Right lobe of liver (tissue), 4 donors: ENCODE measurements around the gene EPS8L2.

Experiments
- POLR2A ChIP-seq: fragments of 450-650 bp; IDR thresholded peaks from one replicate; pipeline ENCODE4 v1.6.1; 2017; ENCODE audit warnings: antibody characterized with exemption, mild to moderate bottlenecking
- TF ChIP-seq, protein P1 (sequence below), 4 donors: fragments of 200-600 bp in 3 of 4; fragments of 450-650 bp in 1 of 4; IDR thresholded peaks; one replicate each; pipeline versions ENCODE4 v1.5.1 to v1.8.0; 2016 to 2022; ENCODE audit warnings: antibody characterized with exemption in 4 of 4, mild to moderate bottlenecking in 2 of 4
- donor health status: DM: no; HTN: no; CAD: no.
- donor health status: DM: no; HTN: no; CAD: no.
- donor health status: DM: no; HTN: yes; CAD: no.

DNA sequence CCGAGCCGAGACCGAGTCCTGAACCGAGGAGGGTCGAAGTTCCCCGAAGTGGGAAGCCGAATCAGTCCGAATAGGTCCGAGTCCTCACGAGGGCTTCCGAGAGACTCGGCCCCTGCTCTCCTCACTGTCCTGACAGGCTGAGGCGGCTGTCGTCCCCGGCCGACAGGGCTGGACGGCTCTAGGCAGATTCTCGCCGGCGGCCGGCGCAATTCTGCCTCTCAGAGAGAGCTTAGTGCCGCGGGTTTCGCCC, 10.8 kb upstream of the EPS8L2 start:
- TF ChIP-seq, protein P1, sequence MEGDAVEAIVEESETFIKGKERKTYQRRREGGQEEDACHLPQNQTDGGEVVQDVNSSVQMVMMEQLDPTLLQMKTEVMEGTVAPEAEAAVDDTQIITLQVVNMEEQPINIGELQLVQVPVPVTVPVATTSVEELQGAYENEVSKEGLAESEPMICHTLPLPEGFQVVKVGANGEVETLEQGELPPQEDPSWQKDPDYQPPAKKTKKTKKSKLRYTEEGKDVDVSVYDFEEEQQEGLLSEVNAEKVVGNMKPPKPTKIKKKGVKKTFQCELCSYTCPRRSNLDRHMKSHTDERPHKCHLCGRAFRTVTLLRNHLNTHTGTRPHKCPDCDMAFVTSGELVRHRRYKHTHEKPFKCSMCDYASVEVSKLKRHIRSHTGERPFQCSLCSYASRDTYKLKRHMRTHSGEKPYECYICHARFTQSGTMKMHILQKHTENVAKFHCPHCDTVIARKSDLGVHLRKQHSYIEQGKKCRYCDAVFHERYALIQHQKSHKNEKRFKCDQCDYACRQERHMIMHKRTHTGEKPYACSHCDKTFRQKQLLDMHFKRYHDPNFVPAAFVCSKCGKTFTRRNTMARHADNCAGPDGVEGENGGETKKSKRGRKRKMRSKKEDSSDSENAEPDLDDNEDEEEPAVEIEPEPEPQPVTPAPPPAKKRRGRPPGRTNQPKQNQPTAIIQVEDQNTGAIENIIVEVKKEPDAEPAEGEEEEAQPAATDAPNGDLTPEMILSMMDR (IDR thresholded peaks at IDR 0.05), result no peak
- no peak for TF ChIP-seq POLR2A
